Ishikawa (cell line): ENCODE results near the gene TIMM8A.
A peak's percentile ranks its signal among the peaks of the same experiment; 100 is the strongest.

Source experiments
- CEBPB ChIP-seq: IDR thresholded peaks from 2 replicates; pipeline ENCODE4 v1.6.1; 2012
- CREB1 ChIP-seq: IDR thresholded peaks from 2 replicates; pipeline ENCODE4 v1.6.1; 2012; ENCODE audit warnings: low read depth
- EGR1 ChIP-seq: IDR thresholded peaks from 2 replicates; pipeline ENCODE4 v1.6.1; 2012
- EP300 ChIP-seq: IDR thresholded peaks from 2 replicates; pipeline ENCODE4 v1.6.1; 2012; ENCODE audit warnings: borderline replicate concordance
- FOXM1 ChIP-seq: IDR thresholded peaks from 2 replicates; pipeline ENCODE4 v1.6.1; 2012; ENCODE audit warnings: low read depth, borderline replicate concordance
- NFIC ChIP-seq: IDR thresholded peaks from 2 replicates; pipeline ENCODE4 v1.6.1; 2012
- RAD21 ChIP-seq: IDR thresholded peaks from 2 replicates; pipeline ENCODE4 v1.6.1; 2012; ENCODE audit warnings: low read depth
- TAF1 ChIP-seq: IDR thresholded peaks from 2 replicates; pipeline ENCODE4 v1.6.1; 2012; ENCODE audit warnings: low read depth, mild to moderate bottlenecking
- TCF12 ChIP-seq: IDR thresholded peaks from 2 replicates; pipeline ENCODE4 v1.6.1; 2012; ENCODE audit warnings: low read depth
- TEAD4 ChIP-seq: IDR thresholded peaks from 2 replicates; pipeline ENCODE4 v1.6.1; 2012
- YY1 ChIP-seq: IDR thresholded peaks from 2 replicates; pipeline ENCODE4 v1.6.1; 2012; ENCODE audit warnings: low read depth
- ZBTB7A ChIP-seq: IDR thresholded peaks from 2 replicates; pipeline ENCODE4 v1.6.1; 2012; ENCODE audit warnings: low read depth
- TF ChIP-seq, protein P1 (sequence below): IDR thresholded peaks from 2 replicates; pipeline ENCODE4 v1.6.1; 2012
- TF ChIP-seq, protein P2 (sequence below): IDR thresholded peaks from 2 replicates; pipeline ENCODE4 v1.6.1; 2012
- TF ChIP-seq, protein P3 (sequence below): IDR thresholded peaks from 2 replicates; pipeline ENCODE4 v1.6.1; 2012; ENCODE audit warnings: low read depth, mild to moderate bottlenecking

Gene TIMM8A

GRCh38 chrX:101390664-101391525 is 42.4 kb upstream of the TIMM8A start, which contains the start of gene RPL36A:
Gene RPL36A (plus strand): TSS chrX:101391011. CDS start chrX:101391044, 33 bp downstream.
- TF ChIP-seq, protein P1, sequence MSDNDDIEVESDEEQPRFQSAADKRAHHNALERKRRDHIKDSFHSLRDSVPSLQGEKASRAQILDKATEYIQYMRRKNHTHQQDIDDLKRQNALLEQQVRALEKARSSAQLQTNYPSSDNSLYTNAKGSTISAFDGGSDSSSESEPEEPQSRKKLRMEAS, result peak; percentile 89
- TF ChIP-seq FOXM1, result no peak
- TF ChIP-seq EGR1, result no peak
- TF ChIP-seq, protein P2, sequence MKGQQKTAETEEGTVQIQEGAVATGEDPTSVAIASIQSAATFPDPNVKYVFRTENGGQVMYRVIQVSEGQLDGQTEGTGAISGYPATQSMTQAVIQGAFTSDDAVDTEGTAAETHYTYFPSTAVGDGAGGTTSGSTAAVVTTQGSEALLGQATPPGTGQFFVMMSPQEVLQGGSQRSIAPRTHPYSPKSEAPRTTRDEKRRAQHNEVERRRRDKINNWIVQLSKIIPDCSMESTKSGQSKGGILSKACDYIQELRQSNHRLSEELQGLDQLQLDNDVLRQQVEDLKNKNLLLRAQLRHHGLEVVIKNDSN, result no peak
- peak; percentile 56 for TF ChIP-seq TCF12
- TF ChIP-seq CREB1, result no peak
- no peak for TF ChIP-seq TEAD4
- TF ChIP-seq EP300, result no peak
- no peak for TF ChIP-seq NFIC
- TF ChIP-seq, protein P3, sequence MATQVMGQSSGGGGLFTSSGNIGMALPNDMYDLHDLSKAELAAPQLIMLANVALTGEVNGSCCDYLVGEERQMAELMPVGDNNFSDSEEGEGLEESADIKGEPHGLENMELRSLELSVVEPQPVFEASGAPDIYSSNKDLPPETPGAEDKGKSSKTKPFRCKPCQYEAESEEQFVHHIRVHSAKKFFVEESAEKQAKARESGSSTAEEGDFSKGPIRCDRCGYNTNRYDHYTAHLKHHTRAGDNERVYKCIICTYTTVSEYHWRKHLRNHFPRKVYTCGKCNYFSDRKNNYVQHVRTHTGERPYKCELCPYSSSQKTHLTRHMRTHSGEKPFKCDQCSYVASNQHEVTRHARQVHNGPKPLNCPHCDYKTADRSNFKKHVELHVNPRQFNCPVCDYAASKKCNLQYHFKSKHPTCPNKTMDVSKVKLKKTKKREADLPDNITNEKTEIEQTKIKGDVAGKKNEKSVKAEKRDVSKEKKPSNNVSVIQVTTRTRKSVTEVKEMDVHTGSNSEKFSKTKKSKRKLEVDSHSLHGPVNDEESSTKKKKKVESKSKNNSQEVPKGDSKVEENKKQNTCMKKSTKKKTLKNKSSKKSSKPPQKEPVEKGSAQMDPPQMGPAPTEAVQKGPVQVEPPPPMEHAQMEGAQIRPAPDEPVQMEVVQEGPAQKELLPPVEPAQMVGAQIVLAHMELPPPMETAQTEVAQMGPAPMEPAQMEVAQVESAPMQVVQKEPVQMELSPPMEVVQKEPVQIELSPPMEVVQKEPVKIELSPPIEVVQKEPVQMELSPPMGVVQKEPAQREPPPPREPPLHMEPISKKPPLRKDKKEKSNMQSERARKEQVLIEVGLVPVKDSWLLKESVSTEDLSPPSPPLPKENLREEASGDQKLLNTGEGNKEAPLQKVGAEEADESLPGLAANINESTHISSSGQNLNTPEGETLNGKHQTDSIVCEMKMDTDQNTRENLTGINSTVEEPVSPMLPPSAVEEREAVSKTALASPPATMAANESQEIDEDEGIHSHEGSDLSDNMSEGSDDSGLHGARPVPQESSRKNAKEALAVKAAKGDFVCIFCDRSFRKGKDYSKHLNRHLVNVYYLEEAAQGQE, result 0 out of 2 replicates have a peak, but pooled peaks have one; percentile 7
- TF ChIP-seq CEBPB, result no peak
- no peak for TF ChIP-seq RAD21
- TF ChIP-seq ZBTB7A, result no peak
- TF ChIP-seq YY1, result peak; percentile 58; the same call in 1 of the 2 replicates
- TF ChIP-seq TAF1, result peak; percentile 86

DNA sequence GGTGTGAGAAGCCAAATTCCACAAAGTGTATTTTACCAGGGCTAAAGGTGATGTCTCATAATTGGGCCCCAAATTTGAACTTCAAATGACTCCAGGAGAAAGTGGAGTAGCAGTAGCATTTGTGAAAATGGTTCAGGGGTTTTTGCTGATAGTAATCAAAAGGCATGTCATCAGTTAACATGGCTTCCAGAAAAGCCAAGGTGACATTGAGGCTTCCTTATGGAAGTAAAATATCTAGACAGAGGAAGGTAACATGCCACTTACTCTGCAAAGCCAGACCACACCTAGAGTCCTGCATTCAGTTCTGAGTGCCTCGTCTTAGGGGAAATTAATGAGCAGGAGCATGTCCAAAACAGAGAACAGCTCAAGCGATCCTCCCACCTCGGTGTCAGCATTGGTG is 40.1 kb upstream of the TIMM8A start:
- no peak for TF ChIP-seq EP300
- TF ChIP-seq, protein P2, result no peak

- TF ChIP-seq, protein P3, result no peak
- TF ChIP-seq TEAD4 (no peak), EGR1 (no peak), NFIC (no peak), FOXM1 (no peak), TAF1 (no peak), CREB1 (no peak), ZBTB7A (no peak), TCF12 (no peak), RAD21 (no peak), EP300 (no peak), YY1 (no peak), CEBPB (no peak)
- TF ChIP-seq, protein P2, result no peak
- TF ChIP-seq, protein P1, result no peak
Observed at GRCh38 chrX:101386542-101386885, 38.0 kb upstream of the TIMM8A start.

DNA sequence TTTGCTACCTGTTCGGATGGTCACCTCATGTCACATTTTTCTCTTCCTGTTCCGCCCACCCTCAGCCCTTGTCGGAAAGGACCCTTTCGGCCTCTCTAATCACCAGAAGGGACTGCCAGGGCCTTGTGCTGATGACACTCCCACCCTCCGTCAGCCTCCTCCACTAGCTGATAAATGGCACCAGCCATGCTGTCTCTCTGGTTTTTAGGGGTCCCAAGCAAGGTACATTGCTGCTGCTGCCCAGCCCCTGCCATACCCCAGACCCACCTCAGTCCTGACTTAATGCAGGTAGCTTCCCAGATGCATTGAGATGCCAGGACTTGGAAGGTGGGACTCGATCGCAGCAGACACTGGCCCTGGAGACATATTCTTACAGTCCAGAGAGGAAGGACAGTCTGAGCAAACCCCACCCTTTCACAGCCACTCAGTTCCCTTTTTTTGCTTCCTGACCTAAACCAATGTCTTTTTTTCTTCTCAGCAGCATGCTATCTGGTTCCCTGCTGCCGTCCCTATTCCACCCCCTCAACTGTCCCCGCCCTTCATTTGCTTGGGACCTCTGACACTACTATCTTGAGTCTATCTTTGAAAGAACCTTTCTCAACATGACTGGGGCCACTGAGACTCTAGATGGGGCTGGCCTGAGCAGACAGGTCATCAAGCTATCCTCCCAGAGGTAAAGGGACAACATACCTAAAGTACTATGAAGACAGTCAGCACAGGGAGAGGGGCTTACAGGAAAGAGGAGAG is 37.4 kb upstream of the TIMM8A start, which contains the start of gene BTK:
BTK (minus strand) TSS at position 397 of the 747 bp plus-strand sequence. CDS start 10,907 bp downstream, outside the sequence.
- TF ChIP-seq, protein P2, result no peak
- TF ChIP-seq, protein P3, result no peak
- TF ChIP-seq TEAD4, result no peak
- TF ChIP-seq FOXM1, result no peak
- no peak for TF ChIP-seq TAF1
- no peak for TF ChIP-seq CREB1
- TF ChIP-seq, protein P1, result no peak
- TF ChIP-seq EGR1, result no peak
- TF ChIP-seq RAD21, result no peak
- TF ChIP-seq YY1, result no peak
- no peak for TF ChIP-seq EP300
- TF ChIP-seq TCF12, result no peak
- TF ChIP-seq CEBPB, result no peak
